Sigmoid colon (tissue), 4 donors: Measurements from ENCODE around the gene IFNA7.

Experiments used
- CTCF ChIP-seq, 4 experiments: fragments of 450-650 bp in 3 of 4; fragments of 200-600 bp in 1 of 4; IDR thresholded peaks; one replicate each; pipeline ENCODE4 v1.5.1; 2016 to 2019; ENCODE audit warnings: antibody characterized with exemption in 4 of 4, mild to moderate bottlenecking in 3 of 4, moderate library complexity in 2 of 4
- EP300 ChIP-seq, 4 donors: sonication (generic); formaldehyde crosslinking; IDR thresholded peaks; one replicate each; pipeline ENCODE4 v1.6.1; 2017; ENCODE audit warnings: antibody characterized with exemption in 4 of 4
- POLR2A ChIP-seq, 2 donors: fragments of 450-650 bp; IDR thresholded peaks; one replicate each; pipeline ENCODE4 v1.6.1; 2016; ENCODE audit warnings: antibody characterized with exemption in 2 of 2, mild to moderate bottlenecking in 2 of 2, moderate library complexity in 2 of 2
- POLR2AphosphoS5 ChIP-seq, 4 donors: sonication (generic); formaldehyde crosslinking; IDR thresholded peaks; one replicate each; pipeline ENCODE4 v1.6.1; 2017; ENCODE audit warnings: antibody characterized with exemption in 4 of 4

DNA sequence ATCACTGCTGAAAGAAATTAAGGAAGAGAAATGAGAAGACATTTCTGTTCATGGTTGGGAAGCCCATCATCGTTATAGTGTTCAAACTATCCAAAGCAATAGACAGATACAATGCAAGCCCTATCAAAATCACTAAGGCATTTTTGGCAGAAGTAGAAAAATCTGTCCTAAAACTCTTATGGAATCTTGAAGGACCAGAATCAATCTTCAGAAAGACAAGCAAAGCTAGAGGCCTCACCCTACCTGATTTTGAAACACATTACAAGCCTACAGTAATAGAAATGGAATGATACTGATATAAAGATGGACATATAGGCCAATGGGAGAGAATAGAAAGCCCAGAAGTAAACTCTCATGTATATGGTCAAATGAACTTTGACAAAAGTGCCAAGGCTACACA lies 30.7 kb downstream of the IFNA7 start:
- TF ChIP-seq CTCF (IDR thresholded peaks at IDR 0.05): no peak
- no peak for TF ChIP-seq POLR2A (IDR thresholded peaks at IDR 0.05)
- TF ChIP-seq POLR2AphosphoS5 (IDR thresholded peaks at IDR 0.05): no peak
- TF ChIP-seq EP300 (IDR thresholded peaks at IDR 0.05): no peak
